ENCODE data around the gene TRIOBP. TPM values are rescaled to one million over a fixed set of nuclear protein-coding genes. Genes with fewer than 3 reads are reported as not detected.

TRIOBP gene
- total and polyA plus RNA-seq, 2 donors from 2014 or later = 32.1 to 125 TPM

GRCh38 chr22:37803639-37804351 lies 106.9 kb downstream of the TRIOBP start:
- peak overlapping the region in 1 of 3 donors; percentile 41 for H3K4me3 ChIP-seq (ENCODE audit: low read length in 3 of 3)
- H3K36me3 ChIP-seq (ENCODE audit: control insufficient read depth in 2 of 3, insufficient read depth in 3 of 3, low read length in 3 of 3) = no peaks in the 10 kb centered on the region
- intact Hi-C loops (cut with DNase I) = no loop called here
- no peaks in the 10 kb centered on the region for H3K9me3 ChIP-seq (ENCODE audit: control insufficient read depth in 2 of 3, insufficient read depth in 1 of 3, low read length in 3 of 3)
- FAIRE-seq (no peak), DNase-seq (peak in 3 of 5 donors; percentile 45 to 84 (median 69))
- H3K4me1 ChIP-seq (ENCODE audit: control insufficient read depth in 2 of 3, insufficient read depth in 2 of 3, low read depth in 1 of 3, low read length in 3 of 3) = peaks cover 0 to 15% (median 14%) of the 10 kb centered on the region in 3 donors
- no peak overlapping the region for H3K27ac ChIP-seq (ENCODE audit: low read depth in 2 of 2, low read length in 2 of 2)
- TF ChIP-seq, protein P1, sequence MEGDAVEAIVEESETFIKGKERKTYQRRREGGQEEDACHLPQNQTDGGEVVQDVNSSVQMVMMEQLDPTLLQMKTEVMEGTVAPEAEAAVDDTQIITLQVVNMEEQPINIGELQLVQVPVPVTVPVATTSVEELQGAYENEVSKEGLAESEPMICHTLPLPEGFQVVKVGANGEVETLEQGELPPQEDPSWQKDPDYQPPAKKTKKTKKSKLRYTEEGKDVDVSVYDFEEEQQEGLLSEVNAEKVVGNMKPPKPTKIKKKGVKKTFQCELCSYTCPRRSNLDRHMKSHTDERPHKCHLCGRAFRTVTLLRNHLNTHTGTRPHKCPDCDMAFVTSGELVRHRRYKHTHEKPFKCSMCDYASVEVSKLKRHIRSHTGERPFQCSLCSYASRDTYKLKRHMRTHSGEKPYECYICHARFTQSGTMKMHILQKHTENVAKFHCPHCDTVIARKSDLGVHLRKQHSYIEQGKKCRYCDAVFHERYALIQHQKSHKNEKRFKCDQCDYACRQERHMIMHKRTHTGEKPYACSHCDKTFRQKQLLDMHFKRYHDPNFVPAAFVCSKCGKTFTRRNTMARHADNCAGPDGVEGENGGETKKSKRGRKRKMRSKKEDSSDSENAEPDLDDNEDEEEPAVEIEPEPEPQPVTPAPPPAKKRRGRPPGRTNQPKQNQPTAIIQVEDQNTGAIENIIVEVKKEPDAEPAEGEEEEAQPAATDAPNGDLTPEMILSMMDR (IDR thresholded peaks at IDR 0.05; ENCODE audit: borderline replicate concordance, extremely low read depth, insufficient read depth) = no peak
- H3K9ac ChIP-seq (ENCODE audit: low read length in 3 of 3) = no peak overlapping the region
- H3K27me3 ChIP-seq (ENCODE audit: control insufficient read depth, insufficient read depth, low read length) = no peaks in the 10 kb centered on the region

- H3K9me3 ChIP-seq (ENCODE audit: control insufficient read depth in 2 of 3, insufficient read depth in 1 of 3, low read length in 3 of 3) = no peaks in the 10 kb centered on the region
- H3K36me3 ChIP-seq (ENCODE audit: control insufficient read depth in 2 of 3, insufficient read depth in 3 of 3, low read length in 3 of 3) = no peaks in the 10 kb centered on the region
- no peaks in the 10 kb centered on the region for H3K27me3 ChIP-seq (ENCODE audit: control insufficient read depth, insufficient read depth, low read length)
- TF ChIP-seq, protein P1 (IDR thresholded peaks at IDR 0.05; ENCODE audit: borderline replicate concordance, extremely low read depth, insufficient read depth) = no peak
- no peak overlapping the region for H3K27ac ChIP-seq (ENCODE audit: low read depth in 2 of 2, low read length in 2 of 2)
- intact Hi-C loops (cut with DNase I) = no loop called here
- peak overlapping the region in 1 of 3 donors; percentile 40 for H3K9ac ChIP-seq (ENCODE audit: low read length in 3 of 3)
- H3K4me1 ChIP-seq (ENCODE audit: control insufficient read depth in 2 of 3, insufficient read depth in 2 of 3, low read depth in 1 of 3, low read length in 3 of 3) = peaks cover 0 to 15% (median 14%) of the 10 kb centered on the region in 3 donors
- FAIRE-seq = no peak
- peak overlapping the region in 1 of 3 donors; percentile 41 for H3K4me3 ChIP-seq (ENCODE audit: low read length in 3 of 3)
- DNase-seq = peak in 2 of 5 donors; percentile 47 to 69
Observed at GRCh38 chr22:37804352-37804880, 107.6 kb downstream of the TRIOBP start.

GRCh38 chr22:37804881-37805809 lies 108.3 kb downstream of the TRIOBP start:
- Histone ChIP-seq H3K9ac (ENCODE audit: low read length in 3 of 3) (peak overlapping the region; percentile 75 to 89 (median 85)), H3K27me3 (ENCODE audit: control insufficient read depth, insufficient read depth, low read length) (no peaks in the 10 kb centered on the region), H3K36me3 (ENCODE audit: control insufficient read depth in 2 of 3, insufficient read depth in 3 of 3, low read length in 3 of 3) (no peaks in the 10 kb centered on the region), H3K4me3 (ENCODE audit: low read length in 3 of 3) (peak overlapping the region; percentile 78 to 85 (median 82)), H3K4me1 (ENCODE audit: control insufficient read depth in 2 of 3, insufficient read depth in 2 of 3, low read depth in 1 of 3, low read length in 3 of 3) (peaks cover 0 to 15% (median 14%) of the 10 kb centered on the region in 3 donors), H3K27ac (ENCODE audit: low read depth in 2 of 2, low read length in 2 of 2) (peak overlapping the region; percentile 90 to 91), H3K9me3 (ENCODE audit: control insufficient read depth in 2 of 3, insufficient read depth in 1 of 3, low read length in 3 of 3) (no peaks in the 10 kb centered on the region)
- peak; percentile 94 to 96 (median 95) for DNase-seq
- intact Hi-C loops (cut with DNase I) = no loop called here
- no peak for FAIRE-seq
- TF ChIP-seq, protein P1 (IDR thresholded peaks at IDR 0.05; ENCODE audit: borderline replicate concordance, extremely low read depth, insufficient read depth) = no peak

All from kidney (tissue), 14 donors.